ENCODE measurements around the gene PIP5K1B.

- TF ChIP-seq EP300 (IDR thresholded peaks at IDR 0.05; ENCODE audit: borderline replicate concordance) (no peak), REST (IDR thresholded peaks at IDR 0.05; ENCODE audit: low read depth) (no peak), TAF1 (IDR thresholded peaks at IDR 0.05; ENCODE audit: low read depth) (no peak), CEBPB (IDR thresholded peaks at IDR 0.05) (no peak), MAX (IDR thresholded peaks at IDR 0.05) (no peak), TCF12 (IDR thresholded peaks at IDR 0.05; ENCODE audit: low read depth) (no peak), FOXM1 (IDR thresholded peaks at IDR 0.05; ENCODE audit: borderline replicate concordance, low read depth) (no peak), RAD21 (IDR thresholded peaks at IDR 0.05; ENCODE audit: low read depth) (no peak), TEAD4 (IDR thresholded peaks at IDR 0.05) (no peak), CREB1 (IDR thresholded peaks at IDR 0.05; ENCODE audit: low read depth) (no peak), ZBTB7A (IDR thresholded peaks at IDR 0.05; ENCODE audit: low read depth) (no peak)
Observed at GRCh38 chr9:68727636-68728035, 22.6 kb downstream of the PIP5K1B start.
